Lung (tissue), 12 donors: Measurements from ENCODE around the gene CACNA1S. TPM values are rescaled to one million over a fixed set of nuclear protein-coding genes. Genes with fewer than 3 reads are reported as not detected.

Experiments used
- ATAC-seq: fragments of 200-7000 bp; cut with Tn5 transposase; one replicate; pipeline ENCODE4 v1.9.1; 2020; ENCODE audit warnings: moderate number of reproducible peaks; ENCODE audit not compliant: insufficient read depth, low FRiP score
- DNase-seq, 3 donors: peaks; one replicate each; pipeline ENCODE4 v3.0.0-alpha.2; 2013 to 2017
- H3K27ac ChIP-seq, 2 donors: one replicate each; pipeline ENCODE4 v1.5.1; 2013; ENCODE audit warnings: mild to moderate bottlenecking in 2 of 2, moderate library complexity in 2 of 2, control low read depth in 1 of 2, inconsistent platforms in 1 of 2, low read depth in 1 of 2, low read length in 1 of 2
- H3K27me3 ChIP-seq, 3 donors: one replicate each; pipeline ENCODE4 v1.5.1; 2013; ENCODE audit warnings: low read length in 2 of 3; ENCODE audit not compliant: control insufficient read depth in 3 of 3, insufficient read depth in 3 of 3
- H3K36me3 ChIP-seq, 4 donors: one replicate each; pipeline ENCODE4 v1.5.1; 2013; ENCODE audit warnings: low read length in 4 of 4, mild to moderate bottlenecking in 1 of 4, moderate library complexity in 1 of 4; ENCODE audit not compliant: control insufficient read depth in 4 of 4, insufficient read depth in 4 of 4
- H3K4me1 ChIP-seq, 5 donors: one replicate each; pipeline ENCODE4 v1.5.1; 2013; ENCODE audit warnings: low read length in 5 of 5, mild to moderate bottlenecking in 2 of 5, moderate library complexity in 1 of 5; ENCODE audit not compliant: control insufficient read depth in 5 of 5, insufficient read depth in 5 of 5
- H3K4me3 ChIP-seq: one replicate; pipeline ENCODE4 v1.5.1; 2013; ENCODE audit warnings: mild to moderate bottlenecking, control low read depth, moderate library complexity
- H3K9ac ChIP-seq, 2 donors: one replicate each; pipeline ENCODE4 v1.5.1; 2013; ENCODE audit warnings: low read length in 2 of 2, control low read depth in 1 of 2; ENCODE audit not compliant: insufficient read depth in 1 of 2
- H3K9me3 ChIP-seq, 4 donors: one replicate each; pipeline ENCODE4 v1.5.1; 2013; ENCODE audit warnings: low read length in 3 of 4, mild to moderate bottlenecking in 1 of 4, moderate library complexity in 1 of 4; ENCODE audit not compliant: control insufficient read depth in 4 of 4, insufficient read depth in 3 of 4
- WGBS, 2 donors: extraction: QIAGEN DNeasy Blood & Tissue Kit; methylation state at CpG; one replicate each; pipeline ENCODE4 v1.1.7; 2013; 5-methylcytosine and 5-hydroxymethylcytosine counted together
- polyA plus RNA-seq, 2 donors: library from polyadenylated mRNA; stranded (reverse); fragments of 200-250 nt; gene quantifications; one replicate each; pipeline ENCODE4 v1.2.1, GENCODE V29; 2013
- total RNA-seq, 2 donors: library from RNA; depleted of rRNA in 1 of 2; stranded (reverse); fragments of >200 nt in 1 of 2; gene quantifications; one replicate each; pipeline ENCODE4 v1.2.1, GENCODE V29; 2014 to 2021
- TF ChIP-seq, protein P1 (sequence below): IDR thresholded peaks from 2 replicates; pipeline ENCODE4 v1.5.1; 2012; ENCODE audit warnings: mild to moderate bottlenecking; ENCODE audit errors: control extremely low read depth, extremely low read depth
- donor health status: control.
- donor health status: control.
- donor health status: Bipolar disorder and iron deficiency.
- donor health status: healthy.
- donor health status: DM: yes; HTN: yes; CAD: no.

Gene CACNA1S
- total and polyA plus RNA-seq, 4 donors, result 0.01 to 0.20 (median 0.02) TPM; not detected in 1

DNA sequence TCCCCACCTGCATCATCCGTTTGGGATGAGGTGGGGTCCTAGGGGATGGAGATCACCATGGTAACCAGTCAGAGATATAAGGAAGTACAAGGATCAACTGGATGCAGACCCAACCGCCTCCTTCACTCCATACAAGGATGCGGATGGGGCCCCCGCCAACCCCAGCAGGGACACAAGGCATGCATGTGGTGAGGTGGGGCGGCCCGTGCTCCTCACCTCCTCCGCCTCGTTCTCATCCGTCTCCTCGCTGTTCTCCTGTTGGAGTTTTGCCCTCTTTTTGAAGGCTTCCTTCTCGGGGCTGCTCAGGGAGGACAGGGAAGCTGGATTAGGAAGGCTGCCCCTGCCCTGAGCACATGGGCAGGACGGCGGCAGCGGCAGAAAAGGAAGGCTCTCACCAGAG, 112.6 kb downstream of the CACNA1S start:
- H3K36me3 ChIP-seq, result peaks cover 0 to 22% (median 16%) of the 10 kb centered on the region in 4 donors
- no peaks in the 10 kb centered on the region for H3K4me1 ChIP-seq
- H3K9ac ChIP-seq, result no peak overlapping the region
- no peak overlapping the region for H3K27ac ChIP-seq
- WGBS, 2 donors, result 92 to 97% methylated on average over 14 of the region's 14 CpGs
- H3K4me3 ChIP-seq, result no peak overlapping the region
- ATAC-seq, result no peak
- DNase-seq, result no peak
- H3K9me3 ChIP-seq, result no peaks in the 10 kb centered on the region
- TF ChIP-seq, protein P1, sequence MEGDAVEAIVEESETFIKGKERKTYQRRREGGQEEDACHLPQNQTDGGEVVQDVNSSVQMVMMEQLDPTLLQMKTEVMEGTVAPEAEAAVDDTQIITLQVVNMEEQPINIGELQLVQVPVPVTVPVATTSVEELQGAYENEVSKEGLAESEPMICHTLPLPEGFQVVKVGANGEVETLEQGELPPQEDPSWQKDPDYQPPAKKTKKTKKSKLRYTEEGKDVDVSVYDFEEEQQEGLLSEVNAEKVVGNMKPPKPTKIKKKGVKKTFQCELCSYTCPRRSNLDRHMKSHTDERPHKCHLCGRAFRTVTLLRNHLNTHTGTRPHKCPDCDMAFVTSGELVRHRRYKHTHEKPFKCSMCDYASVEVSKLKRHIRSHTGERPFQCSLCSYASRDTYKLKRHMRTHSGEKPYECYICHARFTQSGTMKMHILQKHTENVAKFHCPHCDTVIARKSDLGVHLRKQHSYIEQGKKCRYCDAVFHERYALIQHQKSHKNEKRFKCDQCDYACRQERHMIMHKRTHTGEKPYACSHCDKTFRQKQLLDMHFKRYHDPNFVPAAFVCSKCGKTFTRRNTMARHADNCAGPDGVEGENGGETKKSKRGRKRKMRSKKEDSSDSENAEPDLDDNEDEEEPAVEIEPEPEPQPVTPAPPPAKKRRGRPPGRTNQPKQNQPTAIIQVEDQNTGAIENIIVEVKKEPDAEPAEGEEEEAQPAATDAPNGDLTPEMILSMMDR, result no peak
- H3K27me3 ChIP-seq, result no peaks in the 10 kb centered on the region

DNA sequence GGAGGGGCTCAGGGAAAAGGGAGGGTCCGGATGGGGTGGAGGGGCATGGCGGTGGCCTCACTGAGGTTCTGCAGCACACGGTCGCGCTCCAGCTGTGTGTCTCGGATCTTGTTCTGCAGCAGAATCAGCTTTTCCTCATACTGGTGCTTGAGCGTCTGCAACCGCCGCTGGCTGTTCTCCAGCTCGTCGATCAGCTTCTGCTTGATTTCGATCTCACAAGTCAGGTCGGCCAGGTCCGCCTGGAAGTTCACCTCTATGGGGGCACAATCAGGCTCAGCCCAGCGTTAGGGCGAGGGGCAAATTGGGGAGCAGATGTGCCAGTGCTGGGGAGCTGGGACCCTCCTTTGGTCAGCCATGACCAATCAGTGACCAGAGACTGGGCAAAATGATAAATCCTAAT, 113.9 kb downstream of the CACNA1S start:
- 92 to 93% methylated on average over 16 of the region's 16 CpGs for WGBS, 2 donors
- DNase-seq, result no peak
- H3K27ac ChIP-seq, result no peak overlapping the region
- no peaks in the 10 kb centered on the region for H3K4me1 ChIP-seq
- peaks cover 0 to 20% (median 16%) of the 10 kb centered on the region in 4 donors for H3K36me3 ChIP-seq
- H3K4me3 ChIP-seq, result no peak overlapping the region
- TF ChIP-seq, protein P1, result no peak
- H3K27me3 ChIP-seq, result no peaks in the 10 kb centered on the region
- H3K9ac ChIP-seq, result no peak overlapping the region
- ATAC-seq, result no peak
- no peaks in the 10 kb centered on the region for H3K9me3 ChIP-seq

DNA sequence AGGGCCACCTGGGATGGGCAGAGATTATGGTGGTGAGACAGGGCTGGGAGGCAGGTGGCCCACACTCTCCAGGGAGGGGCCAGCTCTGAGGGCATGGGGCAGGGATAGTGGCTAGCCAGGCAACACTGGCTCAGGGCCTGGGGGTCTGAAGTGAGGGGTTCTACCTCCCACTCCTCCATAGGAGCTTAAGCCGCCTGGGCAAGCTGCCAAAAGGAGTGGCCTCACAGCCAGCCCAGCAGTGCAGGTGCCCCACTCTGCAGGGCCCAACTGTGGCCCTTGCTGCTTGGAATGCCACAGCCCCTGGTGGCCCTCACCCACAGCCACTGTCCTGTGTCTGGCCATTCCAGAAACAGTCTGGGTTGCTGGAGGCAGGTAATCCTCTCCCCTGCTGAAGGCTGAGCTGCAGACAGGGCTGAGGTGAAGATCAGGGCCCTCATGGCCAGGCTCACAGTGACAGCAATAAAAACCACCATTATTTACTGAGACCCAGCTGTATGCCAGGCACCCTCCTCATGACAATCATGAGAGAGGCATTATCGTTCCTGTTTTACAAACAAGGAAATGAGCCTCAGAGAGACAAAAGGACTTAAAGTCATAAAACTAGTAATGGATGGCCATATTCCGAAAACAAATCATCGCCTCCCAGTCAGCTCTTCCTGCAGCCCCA, 119.7 kb downstream of the CACNA1S start:
- no peaks in the 10 kb centered on the region for H3K9me3 ChIP-seq
- H3K27me3 ChIP-seq, result no peaks in the 10 kb centered on the region
- DNase-seq, result no peak
- WGBS, 2 donors, result 62 to 63% methylated on average over 4 of the region's 4 CpGs
- H3K36me3 ChIP-seq, result peaks cover 0 to 43% (median 29%) of the 10 kb centered on the region in 4 donors
- H3K4me1 ChIP-seq, result no peaks in the 10 kb centered on the region
- no peak overlapping the region for H3K9ac ChIP-seq
- no peak overlapping the region for H3K4me3 ChIP-seq
- TF ChIP-seq, protein P1, result no peak
- H3K27ac ChIP-seq, result no peak overlapping the region
- ATAC-seq, result no peak
